D721Med (cell line): ENCODE results near the gene NME3.
"Not testable (repeated sequence)": the region's sequence is repeated elsewhere in the genome, so short reads cannot be mapped to it uniquely, and the experiment has no call there.

Experiments used
- DNase-seq: peaks from one replicate; pipeline ENCODE4 v3.0.0; 2011; ENCODE audit warnings: low spot score; ENCODE audit not compliant: insufficient read length
- FAIRE-seq: peaks from 2 replicates; lab custom pipeline; 2011; peaks lifted over from hg19 to GRCh38; lab: Jason Lieb, UNC
- TF ChIP-seq, protein P1 (sequence below): IDR thresholded peaks from 2 replicates; pipeline ENCODE4 v1.5.1; 2012; ENCODE audit warnings: mild to moderate bottlenecking, control low read depth; ENCODE audit not compliant: insufficient read depth; ENCODE audit errors: missing control alignments

Gene NME3

DNA sequence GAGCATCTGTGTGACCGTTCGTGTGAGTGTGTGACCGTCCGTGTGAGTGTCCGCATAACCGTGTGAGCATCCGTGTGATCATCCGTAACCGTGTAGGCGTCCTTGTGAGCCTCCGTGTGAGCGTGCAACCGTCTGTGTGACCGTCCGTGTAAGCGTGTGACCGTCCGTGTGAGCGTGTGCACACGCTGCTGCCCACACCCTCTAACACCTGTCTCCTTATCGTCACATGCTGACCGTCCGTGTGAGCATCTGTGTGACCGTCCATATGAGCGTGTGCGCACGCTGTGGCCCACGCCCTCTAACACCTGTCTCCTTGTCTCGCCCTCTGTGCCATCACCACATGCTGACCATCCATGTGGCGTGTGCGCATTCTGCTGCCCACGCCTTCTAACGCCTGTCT lies 31.1 kb downstream of the NME3 start:
- DNase-seq, result no peak
- FAIRE-seq, result no peak
- TF ChIP-seq, protein P1, sequence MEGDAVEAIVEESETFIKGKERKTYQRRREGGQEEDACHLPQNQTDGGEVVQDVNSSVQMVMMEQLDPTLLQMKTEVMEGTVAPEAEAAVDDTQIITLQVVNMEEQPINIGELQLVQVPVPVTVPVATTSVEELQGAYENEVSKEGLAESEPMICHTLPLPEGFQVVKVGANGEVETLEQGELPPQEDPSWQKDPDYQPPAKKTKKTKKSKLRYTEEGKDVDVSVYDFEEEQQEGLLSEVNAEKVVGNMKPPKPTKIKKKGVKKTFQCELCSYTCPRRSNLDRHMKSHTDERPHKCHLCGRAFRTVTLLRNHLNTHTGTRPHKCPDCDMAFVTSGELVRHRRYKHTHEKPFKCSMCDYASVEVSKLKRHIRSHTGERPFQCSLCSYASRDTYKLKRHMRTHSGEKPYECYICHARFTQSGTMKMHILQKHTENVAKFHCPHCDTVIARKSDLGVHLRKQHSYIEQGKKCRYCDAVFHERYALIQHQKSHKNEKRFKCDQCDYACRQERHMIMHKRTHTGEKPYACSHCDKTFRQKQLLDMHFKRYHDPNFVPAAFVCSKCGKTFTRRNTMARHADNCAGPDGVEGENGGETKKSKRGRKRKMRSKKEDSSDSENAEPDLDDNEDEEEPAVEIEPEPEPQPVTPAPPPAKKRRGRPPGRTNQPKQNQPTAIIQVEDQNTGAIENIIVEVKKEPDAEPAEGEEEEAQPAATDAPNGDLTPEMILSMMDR, result no peak

DNA sequence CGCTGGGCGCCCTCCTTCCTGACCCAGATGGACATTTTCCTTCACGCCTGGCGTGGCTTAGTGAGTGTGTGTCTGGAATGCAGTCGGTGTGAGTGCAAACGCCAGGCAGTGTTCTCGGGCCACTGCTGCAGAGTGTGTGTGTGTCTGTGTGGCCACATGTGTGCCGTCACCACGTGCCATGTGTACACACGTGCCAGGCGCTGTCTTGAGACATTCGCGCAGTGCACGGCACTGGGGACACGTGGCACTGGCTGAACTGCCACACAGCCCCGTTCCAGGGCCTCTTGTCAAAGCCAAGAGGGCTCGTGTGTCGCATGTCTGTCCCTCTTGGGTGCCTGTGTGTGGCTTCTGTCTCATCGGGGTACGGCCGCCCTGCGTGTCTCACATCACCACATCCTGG lies 36.5 kb downstream of the NME3 start:
- DNase-seq (no peak), FAIRE-seq (no peak)
- TF ChIP-seq, protein P1, result no peak

DNA sequence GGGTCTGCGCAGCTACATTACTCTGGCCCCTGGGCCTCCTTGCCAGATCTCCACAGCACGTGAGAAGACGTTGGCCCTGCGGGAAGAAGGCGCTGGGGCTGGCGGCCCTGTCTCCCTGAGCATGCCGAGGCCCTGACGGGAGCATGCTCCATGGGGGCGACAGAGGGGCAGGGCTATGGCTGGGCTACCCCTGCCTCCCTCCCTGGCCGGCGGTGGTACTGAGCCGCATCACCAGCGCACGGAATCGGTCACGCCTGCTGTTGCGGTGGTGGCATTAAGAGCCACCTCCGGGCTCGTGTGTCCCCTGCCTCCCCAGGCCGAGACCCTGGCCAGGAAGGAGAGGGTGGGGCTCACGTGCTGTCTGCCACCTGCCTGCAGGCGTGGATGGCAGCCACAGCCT lies 37.2 kb downstream of the NME3 start:
- TF ChIP-seq, protein P1, result no peak
- no peak for DNase-seq
- FAIRE-seq, result no peak

DNA sequence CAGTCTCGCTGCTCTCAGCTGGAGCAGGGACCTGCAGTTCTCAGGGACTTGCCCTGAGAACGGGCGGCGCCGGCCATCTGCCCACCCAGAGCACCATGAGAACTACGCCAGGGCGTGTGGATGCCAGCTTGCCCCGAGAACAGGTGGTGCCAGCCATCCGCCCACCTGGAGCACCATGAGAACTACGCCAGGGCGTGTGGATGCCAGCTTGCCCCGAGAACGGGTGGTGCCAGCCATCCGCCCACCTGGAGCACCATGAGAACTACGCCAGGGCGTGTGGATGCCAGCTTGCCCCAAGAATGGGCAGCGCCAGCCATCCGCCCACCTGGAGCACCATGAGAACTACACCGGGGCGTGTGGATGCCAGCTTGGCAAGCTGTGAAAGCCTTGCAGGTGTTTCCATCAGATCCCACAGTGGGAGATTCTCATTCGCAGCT lies 38.8 kb downstream of the NME3 start:
- not testable (repeated sequence) for DNase-seq, FAIRE-seq

DNA sequence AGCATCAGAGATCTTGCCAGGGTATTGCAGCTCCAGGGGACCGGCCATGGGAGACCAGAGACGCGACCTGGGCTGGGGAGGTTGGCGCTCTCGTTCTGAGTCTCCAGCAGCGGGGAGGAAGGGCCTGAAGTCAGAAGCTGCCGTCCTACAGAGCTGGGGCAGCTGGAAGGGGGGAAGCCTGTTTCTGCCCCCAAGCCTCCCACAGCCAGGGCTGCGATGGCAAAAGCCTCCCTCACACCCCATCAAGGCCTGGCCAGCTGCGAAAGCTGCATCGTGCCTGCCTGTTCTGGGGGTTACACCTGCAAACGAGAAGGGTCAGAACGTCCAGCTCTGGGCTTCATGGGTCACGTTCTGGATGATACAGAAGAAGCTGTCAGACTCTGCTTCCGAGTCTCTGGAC lies 39.3 kb downstream of the NME3 start:
- TF ChIP-seq, protein P1, result no peak
- FAIRE-seq (no peak), DNase-seq (no peak)

DNA sequence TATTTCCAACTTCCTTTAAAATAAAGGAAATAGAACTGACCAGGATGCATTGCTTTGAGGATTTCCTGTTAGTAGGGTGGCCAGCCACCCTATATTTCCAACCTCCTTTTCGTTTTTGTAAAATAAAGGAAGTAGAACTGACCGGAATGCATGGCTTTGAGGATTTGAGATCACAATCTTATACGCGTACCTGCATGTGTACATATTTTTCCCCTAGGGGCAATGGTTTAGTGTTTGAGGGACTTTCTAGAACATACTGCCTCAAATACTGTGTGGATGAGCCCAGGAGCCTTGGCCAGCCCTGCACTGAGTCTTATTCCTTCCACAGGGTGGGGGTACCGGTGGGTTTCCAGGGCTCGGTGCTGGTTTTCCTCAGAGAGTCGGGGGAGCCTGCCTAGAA lies 39.7 kb downstream of the NME3 start:
- DNase-seq (no peak), FAIRE-seq (no peak)
- TF ChIP-seq, protein P1, result no peak

DNA sequence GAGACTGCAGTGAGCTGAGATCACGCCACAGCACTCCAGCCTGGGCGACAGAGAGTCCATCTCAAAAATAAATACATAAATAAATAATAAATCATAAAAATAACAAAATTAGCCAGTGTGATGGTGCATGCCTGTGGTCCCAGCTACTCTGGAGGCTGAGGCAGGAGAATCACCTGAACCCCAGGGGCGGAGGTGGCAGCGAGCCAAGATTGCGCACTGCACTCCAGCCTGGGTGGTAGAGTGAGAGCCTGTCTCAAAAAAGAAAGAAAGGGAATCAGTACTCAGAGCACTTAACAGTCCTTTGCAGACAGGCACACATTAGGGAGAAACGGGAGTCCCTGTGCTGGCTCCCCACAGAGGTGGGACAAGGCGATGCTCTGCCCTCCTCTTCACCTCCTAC lies 40.3 kb downstream of the NME3 start:
- TF ChIP-seq, protein P1, result no peak
- no peak for FAIRE-seq
- DNase-seq, result no peak

DNA sequence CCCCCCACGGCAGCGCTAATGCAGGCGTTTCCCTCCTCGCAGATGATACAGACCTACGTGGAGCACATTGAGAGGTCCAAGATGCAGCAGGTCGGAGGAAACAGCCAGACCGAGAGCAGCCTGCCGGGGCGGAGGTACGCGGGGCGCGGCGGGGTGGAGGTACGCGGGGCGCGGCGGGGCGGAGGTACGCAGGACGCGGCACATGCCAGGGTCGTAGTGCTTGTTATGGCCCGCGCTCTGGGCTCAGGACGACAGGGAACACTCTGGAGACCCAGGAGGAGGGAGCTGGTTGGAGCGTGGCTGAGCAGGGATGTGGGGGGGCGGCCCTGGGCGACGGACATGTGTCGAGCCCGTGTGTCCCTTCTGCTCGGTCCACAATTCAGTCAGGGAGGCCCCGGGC lies 41.9 kb downstream of the NME3 start:
- no peak for FAIRE-seq
- TF ChIP-seq, protein P1, result no peak
- no peak for DNase-seq
